Mesothelial cell of epicardium (in vitro differentiated cells): Measurements from ENCODE around the gene SLIT3. TPM values are rescaled to one million over a fixed set of nuclear protein-coding genes. Genes with fewer than 3 reads are reported as not detected.

Experiments used
- DNase-seq, 2 experiments: peaks; one replicate each; pipeline ENCODE4 v3.0.0; 2021; ENCODE audit warnings: low spot score in 2 of 2; ENCODE audit not compliant: unreplicated experiment in 2 of 2
- H3K27ac Mint-ChIP-seq: 2 replicates; pipeline ENCODE4 v1.8.0; 2021; ENCODE audit warnings: mixed read lengths
- H3K27me3 Mint-ChIP-seq: 2 replicates; pipeline ENCODE4 v1.8.0; 2021; ENCODE audit warnings: low read depth, mixed read lengths
- H3K36me3 Mint-ChIP-seq: 2 replicates; pipeline ENCODE4 v1.8.0; 2021; ENCODE audit warnings: mixed read lengths
- H3K4me1 Mint-ChIP-seq: 2 replicates; pipeline ENCODE4 v1.8.0; 2021; ENCODE audit warnings: mixed read lengths
- H3K4me3 Mint-ChIP-seq: 2 replicates; pipeline ENCODE4 v1.8.0; 2021; ENCODE audit warnings: mild to moderate bottlenecking, moderate library complexity, mixed read lengths
- H3K9me3 Mint-ChIP-seq: 2 replicates; pipeline ENCODE4 v1.8.0; 2021; ENCODE audit warnings: mixed read lengths
- CTCF ChIP-seq: fragments of 200-600 bp; sonication (generic); IDR thresholded peaks from one replicate; pipeline ENCODE4 v1.5.0; 2021; ENCODE audit warnings: antibody characterized with exemption; ENCODE audit not compliant: unreplicated experiment
- total RNA-seq: library from RNA; stranded (reverse); gene quantifications from 3 replicates; pipeline ENCODE4 v1.2.1, GENCODE V29; 2021

SLIT3 gene
- total RNA-seq, 1 donor from 2014 or later, result 65.1 TPM

- Mint-ChIP-seq H3K27me3 (peaks cover 37% of the 10 kb centered on the region), H3K4me3 (no peak overlapping the region), H3K9me3 (peaks cover 7% of the 10 kb centered on the region), H3K27ac (no peak overlapping the region), H3K36me3 (no peaks in the 10 kb centered on the region), H3K4me1 (no peaks in the 10 kb centered on the region)
- no peak for TF ChIP-seq CTCF
- DNase-seq, result no peak
Measured at GRCh38 chr5:169328401-169328800, 27.5 kb upstream of the SLIT3 start.

DNA sequence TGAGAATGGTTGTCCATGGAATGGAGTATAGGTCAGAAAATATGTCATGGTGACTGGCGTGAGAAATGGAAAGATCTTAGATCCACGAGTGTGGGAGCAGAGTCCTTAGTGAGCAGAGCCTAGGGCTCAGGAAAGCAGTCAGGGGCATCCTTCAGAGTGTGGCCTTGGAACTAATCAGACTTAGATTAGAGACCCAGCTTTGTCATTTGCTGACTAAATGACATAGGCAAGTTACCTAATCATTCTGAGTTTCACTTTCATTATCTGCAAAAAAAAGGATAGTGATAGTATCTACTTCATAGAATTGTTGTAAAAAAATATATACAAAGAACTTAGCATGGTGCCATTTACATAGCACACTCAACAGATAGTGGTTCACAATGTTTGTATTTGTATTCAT, 24.3 kb upstream of the SLIT3 start:
- H3K4me1 Mint-ChIP-seq, result no peaks in the 10 kb centered on the region
- TF ChIP-seq CTCF, result no peak
- H3K4me3 Mint-ChIP-seq, result no peak overlapping the region
- H3K9me3 Mint-ChIP-seq, result peaks cover 7% of the 10 kb centered on the region
- peaks cover 47% of the 10 kb centered on the region for H3K27me3 Mint-ChIP-seq
- H3K36me3 Mint-ChIP-seq, result no peaks in the 10 kb centered on the region
- no peak for DNase-seq
- H3K27ac Mint-ChIP-seq, result no peak overlapping the region

DNA sequence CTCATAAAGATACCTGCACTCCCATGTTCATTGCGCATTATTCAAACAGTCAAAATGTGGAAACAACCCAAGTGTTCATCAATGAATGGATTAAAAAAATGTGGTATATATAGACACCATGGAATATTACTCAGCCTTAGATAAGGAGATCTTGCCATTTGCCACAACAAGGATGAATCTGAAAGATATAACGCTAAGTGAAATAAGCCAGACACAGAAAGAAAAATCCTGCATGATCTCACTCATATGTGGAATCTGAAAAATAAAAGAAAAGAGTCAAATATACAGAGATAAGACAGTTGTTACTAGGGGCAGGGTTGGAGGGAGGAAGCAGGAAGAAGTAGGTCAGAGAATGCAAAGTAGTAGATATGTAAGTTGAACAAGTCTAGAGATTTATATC, 17.6 kb upstream of the SLIT3 start:
- Mint-ChIP-seq H3K4me1 (no peaks in the 10 kb centered on the region), H3K9me3 (peaks cover 4% of the 10 kb centered on the region), H3K27ac (no peak overlapping the region), H3K27me3 (peaks cover 45% of the 10 kb centered on the region), H3K4me3 (no peak overlapping the region), H3K36me3 (no peaks in the 10 kb centered on the region)
- TF ChIP-seq CTCF, result no peak
- no peak for DNase-seq

GRCh38 chr5:169307646-169308045, 6.7 kb upstream of the SLIT3 start:
- no peaks in the 10 kb centered on the region for H3K36me3 Mint-ChIP-seq
- DNase-seq, result no peak
- no peak overlapping the region for H3K4me3 Mint-ChIP-seq
- peaks cover 35% of the 10 kb centered on the region for H3K27me3 Mint-ChIP-seq
- no peak overlapping the region for H3K27ac Mint-ChIP-seq
- H3K9me3 Mint-ChIP-seq, result peaks cover 9% of the 10 kb centered on the region
- H3K4me1 Mint-ChIP-seq, result peaks cover 5% of the 10 kb centered on the region
- no peak for TF ChIP-seq CTCF

GRCh38 chr5:169305366-169305765, 4.4 kb upstream of the SLIT3 start:
- no peak for DNase-seq
- Mint-ChIP-seq H3K9me3 (no peaks in the 10 kb centered on the region), H3K27me3 (peaks cover 47% of the 10 kb centered on the region), H3K4me3 (no peak overlapping the region), H3K36me3 (no peaks in the 10 kb centered on the region), H3K4me1 (peaks cover 20% of the 10 kb centered on the region), H3K27ac (no peak overlapping the region)
- no peak for TF ChIP-seq CTCF

GRCh38 chr5:169304175-169304574, 3.2 kb upstream of the SLIT3 start:
- H3K27me3 Mint-ChIP-seq, result peaks cover 57% of the 10 kb centered on the region
- no peak for DNase-seq
- no peak overlapping the region for H3K27ac Mint-ChIP-seq
- H3K4me3 Mint-ChIP-seq, result no peak overlapping the region
- H3K36me3 Mint-ChIP-seq, result no peaks in the 10 kb centered on the region
- no peaks in the 10 kb centered on the region for H3K9me3 Mint-ChIP-seq
- TF ChIP-seq CTCF, result no peak
- H3K4me1 Mint-ChIP-seq, result peaks cover 24% of the 10 kb centered on the region
